ENCODE data around the gene ATP13A2. TPM values are rescaled to one million over a fixed set of nuclear protein-coding genes. Genes with fewer than 3 reads are reported as not detected.
"Not testable (repeated sequence)": the region's sequence is repeated elsewhere in the genome, so short reads cannot be mapped to it uniquely, and the experiment has no call there.

ATP13A2 gene
- total RNA-seq, 2 experiments from 2014 or later, result 30.7 to 32.0 TPM

GRCh38 chr1:16952376-16952775, 59.4 kb downstream of the ATP13A2 start:
- intact Hi-C loops (cut with DNase I, micrococcal nuclease), result loop anchor here (5.0 kb wide), 1 partner anchor 285 kb away; no protein-coding TSS in a partner anchor
- not testable (repeated sequence) for H3K4me1 Mint-ChIP-seq; ATAC-seq; H3K27me3 Mint-ChIP-seq; H3K9me3 Mint-ChIP-seq (ENCODE audit: low read depth); H3K27ac Mint-ChIP-seq; DNase-seq; H3K4me3 Mint-ChIP-seq; H3K36me3 Mint-ChIP-seq (ENCODE audit: low read depth)
- CTCF ChIA-PET, result interaction anchor here (0.6 to 3.4 kb wide), 22 partner anchors 8 to 458 kb away, joined by 3 to 24 read pairs (median 4); partner anchors contain the start of gene MFAP2
- POLR2A ChIA-PET, result interaction anchor here (0.6 to 1.0 kb wide), 2 partner anchors 9 to 94 kb away, joined by 3 read pairs; no protein-coding TSS in a partner anchor

- H3K9me3 Mint-ChIP-seq (ENCODE audit: low read depth); H3K27me3 Mint-ChIP-seq; POLR2A ChIA-PET; DNase-seq; H3K4me3 Mint-ChIP-seq; H3K36me3 Mint-ChIP-seq (ENCODE audit: low read depth); H3K27ac Mint-ChIP-seq; intact Hi-C loops (cut with DNase I, micrococcal nuclease); H3K4me1 Mint-ChIP-seq; ATAC-seq: not testable (repeated sequence)
- CTCF ChIA-PET, result interaction anchor here (0.9 kb wide), 1 partner anchor 74 kb away, joined by 3 read pairs; no protein-coding TSS in a partner anchor
Observed at GRCh38 chr1:16949026-16949425, 62.7 kb downstream of the ATP13A2 start.

- H3K27me3 Mint-ChIP-seq; H3K36me3 Mint-ChIP-seq (ENCODE audit: low read depth); H3K9me3 Mint-ChIP-seq (ENCODE audit: low read depth); POLR2A ChIA-PET; H3K4me3 Mint-ChIP-seq; intact Hi-C loops (cut with DNase I, micrococcal nuclease); DNase-seq; H3K27ac Mint-ChIP-seq; ATAC-seq; H3K4me1 Mint-ChIP-seq: not testable (repeated sequence)
- CTCF ChIA-PET, result interaction anchor here (2.5 kb wide), 1 partner anchor 13 kb away, joined by 10 read pairs; no protein-coding TSS in a partner anchor
Observed at GRCh38 chr1:16948282-16948891, 63.3 kb downstream of the ATP13A2 start.

- DNase-seq, result no peak
- POLR2A ChIA-PET, result interaction anchor here (0.6 kb wide), 1 partner anchor 640 kb away, joined by 7 read pairs; no protein-coding TSS in a partner anchor
- CTCF ChIA-PET, result interaction anchor here (2.5 kb wide), 1 partner anchor 14 kb away, joined by 10 read pairs; no protein-coding TSS in a partner anchor
Observed at GRCh38 chr1:16946646-16947045, 65.1 kb downstream of the ATP13A2 start.

GRCh38 chr1:16946185-16946584, 65.5 kb downstream of the ATP13A2 start:
- POLR2A ChIA-PET, result interaction anchor here (0.6 kb wide), 1 partner anchor 1110 kb away, joined by 4 read pairs; no protein-coding TSS in a partner anchor
- CTCF ChIA-PET, result interaction anchor here (2.5 kb wide), 1 partner anchor 15 kb away, joined by 10 read pairs; no protein-coding TSS in a partner anchor
- H3K4me1 Mint-ChIP-seq; H3K36me3 Mint-ChIP-seq (ENCODE audit: low read depth); intact Hi-C loops (cut with DNase I, micrococcal nuclease); H3K27me3 Mint-ChIP-seq; H3K27ac Mint-ChIP-seq; H3K4me3 Mint-ChIP-seq; H3K9me3 Mint-ChIP-seq (ENCODE audit: low read depth); ATAC-seq; DNase-seq: not testable (repeated sequence)

More at GRCh38 chr1:16946646-16947045, 65.1 kb downstream of the ATP13A2 start:
- Mint-ChIP-seq H3K9me3 (ENCODE audit: low read depth) (no peaks in the 10 kb centered on the region), H3K36me3 (ENCODE audit: low read depth) (peaks cover 6% of the 10 kb centered on the region), H3K4me3 (no peak overlapping the region), H3K4me1 (no peaks in the 10 kb centered on the region), H3K27ac (no peak overlapping the region), H3K27me3 (no peaks in the 10 kb centered on the region)
- intact Hi-C loops (cut with DNase I, micrococcal nuclease), result no loop called here
- ATAC-seq, result no peak

- H3K27me3 Mint-ChIP-seq; H3K36me3 Mint-ChIP-seq (ENCODE audit: low read depth); DNase-seq; H3K9me3 Mint-ChIP-seq (ENCODE audit: low read depth); H3K4me3 Mint-ChIP-seq; ATAC-seq; intact Hi-C loops (cut with DNase I, micrococcal nuclease); CTCF ChIA-PET; H3K27ac Mint-ChIP-seq; H3K4me1 Mint-ChIP-seq: not testable (repeated sequence)
- POLR2A ChIA-PET, result interaction anchor here (0.6 kb wide), 1 partner anchor 1109 kb away, joined by 4 read pairs; no protein-coding TSS in a partner anchor
Observed at GRCh38 chr1:16945512-16945911, 66.2 kb downstream of the ATP13A2 start.

- DNase-seq (no peak), ATAC-seq (no peak)
- H3K27ac Mint-ChIP-seq, result no peak overlapping the region
- POLR2A ChIA-PET, result interaction anchor here (0.6 kb wide), 1 partner anchor 42 kb away, joined by 6 read pairs; no protein-coding TSS in a partner anchor
- H3K9me3 Mint-ChIP-seq (ENCODE audit: low read depth), result no peaks in the 10 kb centered on the region
- CTCF ChIA-PET, result interaction anchor here (1.3 kb wide), 1 partner anchor 8 kb away, joined by 3 read pairs; no protein-coding TSS in a partner anchor
- H3K27me3 Mint-ChIP-seq, result no peaks in the 10 kb centered on the region
- peaks cover 6% of the 10 kb centered on the region for H3K36me3 Mint-ChIP-seq (ENCODE audit: low read depth)
- H3K4me3 Mint-ChIP-seq, result no peak overlapping the region
- intact Hi-C loops (cut with DNase I, micrococcal nuclease), result no loop called here
- H3K4me1 Mint-ChIP-seq, result no peaks in the 10 kb centered on the region
Observed at GRCh38 chr1:16944038-16944437, 67.7 kb downstream of the ATP13A2 start.

- not testable (repeated sequence) for H3K4me3 Mint-ChIP-seq; H3K27me3 Mint-ChIP-seq; H3K9me3 Mint-ChIP-seq (ENCODE audit: low read depth); H3K27ac Mint-ChIP-seq; DNase-seq; H3K36me3 Mint-ChIP-seq (ENCODE audit: low read depth); ATAC-seq; H3K4me1 Mint-ChIP-seq
- intact Hi-C loops (cut with DNase I, micrococcal nuclease), result loop anchor here in 1 of 2 experiments (5.0 kb wide), 1 partner anchor 677 kb away; no protein-coding TSS in a partner anchor
- ChIA-PET POLR2A (interaction anchor here (1.7 kb wide), 1 partner anchor 34 kb away, joined by 5 read pairs; no protein-coding TSS in a partner anchor), CTCF (interaction anchor here (0.6 kb wide), 1 partner anchor 106 kb away, joined by 4 read pairs; no protein-coding TSS in a partner anchor)
Observed at GRCh38 chr1:16939386-16940180, 72.1 kb downstream of the ATP13A2 start.

- Mint-ChIP-seq H3K4me3 (no peak overlapping the region), H3K27ac (no peak overlapping the region), H3K4me1 (no peaks in the 10 kb centered on the region), H3K36me3 (ENCODE audit: low read depth) (peaks cover 7% of the 10 kb centered on the region), H3K9me3 (ENCODE audit: low read depth) (no peaks in the 10 kb centered on the region), H3K27me3 (no peaks in the 10 kb centered on the region)
- ChIA-PET POLR2A (interaction anchor here (1.7 kb wide), 1 partner anchor 33 kb away, joined by 5 read pairs; no protein-coding TSS in a partner anchor), CTCF (interaction anchor here (0.6 kb wide), 1 partner anchor 22 kb away, joined by 3 read pairs; no protein-coding TSS in a partner anchor)
- intact Hi-C loops (cut with DNase I, micrococcal nuclease), result loop anchor here in 1 of 2 experiments (5.0 kb wide), 1 partner anchor 676 kb away; no protein-coding TSS in a partner anchor
- DNase-seq (no peak), ATAC-seq (no peak)
Observed at GRCh38 chr1:16938351-16939321, 73.1 kb downstream of the ATP13A2 start.

- H3K36me3 Mint-ChIP-seq (ENCODE audit: low read depth); H3K27ac Mint-ChIP-seq; H3K4me3 Mint-ChIP-seq; H3K4me1 Mint-ChIP-seq; CTCF ChIA-PET; DNase-seq; ATAC-seq; H3K9me3 Mint-ChIP-seq (ENCODE audit: low read depth); H3K27me3 Mint-ChIP-seq; POLR2A ChIA-PET: not testable (repeated sequence)
- intact Hi-C loops (cut with DNase I, micrococcal nuclease), result loop anchor here in 1 of 2 experiments (5.0 kb wide), 1 partner anchor 674 kb away; no protein-coding TSS in a partner anchor
Observed at GRCh38 chr1:16936580-16936979, 75.1 kb downstream of the ATP13A2 start.

Data from activated CD4-positive, alpha-beta T cell treated with anti-CD3 and anti-CD28 coated beads for 36 hours (primary cell).